ENCODE results near the gene LITAFD.

LITAFD gene

DNA sequence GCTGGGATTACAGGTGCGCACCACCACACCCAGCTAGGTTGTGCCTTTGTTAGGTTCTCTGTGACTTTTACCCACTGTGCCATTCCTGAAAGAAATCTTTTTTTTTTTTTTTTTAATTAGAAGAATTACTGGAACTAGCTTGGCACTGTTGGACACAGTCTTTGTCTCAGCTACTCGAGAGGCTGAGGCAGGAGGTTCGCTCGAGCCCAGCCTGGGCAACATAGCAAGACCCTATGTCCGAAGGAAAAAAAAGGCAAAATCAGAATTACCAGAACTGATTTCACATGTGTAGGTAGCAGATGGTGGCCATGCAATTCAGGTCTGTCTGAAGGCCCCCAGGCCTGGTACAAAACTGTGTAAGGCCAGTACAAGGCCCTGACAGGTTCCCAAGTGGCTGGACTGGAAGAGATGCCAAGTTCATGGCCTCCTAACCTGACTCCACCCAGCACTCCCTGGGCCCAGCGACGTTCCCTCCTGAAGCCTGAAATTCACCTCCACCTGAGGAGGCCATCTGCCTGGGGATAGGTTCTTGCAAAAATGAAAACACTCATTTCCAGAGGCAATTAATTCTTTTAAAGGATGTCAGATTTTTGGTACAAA, 36.4 kb upstream of the LITAFD start:
- Histone ChIP-seq H2AFZ (ENCODE audit: low read depth) (no peak overlapping the region), H3K4me3 (IDR thresholded peaks at IDR 0.05; ENCODE audit: insufficient read depth, low read depth, low read length) (no peak overlapping the region), H3K27ac (no peak overlapping the region), H3K4me2 (no peak overlapping the region), H3K79me2 (ENCODE audit: insufficient read depth, low read depth) (peaks cover 20% of the 10 kb centered on the region; the same call in 1 of the 2 replicates), H3K4me1 (ENCODE audit: low read depth, poor library complexity, severe bottlenecking) (no peaks in the 10 kb centered on the region), H4K20me1 (ENCODE audit: insufficient read depth) (peaks cover 5% of the 10 kb centered on the region; the same call in 1 of the 2 replicates), H3K27me3 (ENCODE audit: insufficient read depth, low read depth) (no peaks in the 10 kb centered on the region), H3K9ac (no peak overlapping the region), H3K36me3 (ENCODE audit: insufficient read depth) (peaks cover 8% of the 10 kb centered on the region; the same call in 1 of the 2 replicates)
- TF ChIP-seq, protein P1, sequence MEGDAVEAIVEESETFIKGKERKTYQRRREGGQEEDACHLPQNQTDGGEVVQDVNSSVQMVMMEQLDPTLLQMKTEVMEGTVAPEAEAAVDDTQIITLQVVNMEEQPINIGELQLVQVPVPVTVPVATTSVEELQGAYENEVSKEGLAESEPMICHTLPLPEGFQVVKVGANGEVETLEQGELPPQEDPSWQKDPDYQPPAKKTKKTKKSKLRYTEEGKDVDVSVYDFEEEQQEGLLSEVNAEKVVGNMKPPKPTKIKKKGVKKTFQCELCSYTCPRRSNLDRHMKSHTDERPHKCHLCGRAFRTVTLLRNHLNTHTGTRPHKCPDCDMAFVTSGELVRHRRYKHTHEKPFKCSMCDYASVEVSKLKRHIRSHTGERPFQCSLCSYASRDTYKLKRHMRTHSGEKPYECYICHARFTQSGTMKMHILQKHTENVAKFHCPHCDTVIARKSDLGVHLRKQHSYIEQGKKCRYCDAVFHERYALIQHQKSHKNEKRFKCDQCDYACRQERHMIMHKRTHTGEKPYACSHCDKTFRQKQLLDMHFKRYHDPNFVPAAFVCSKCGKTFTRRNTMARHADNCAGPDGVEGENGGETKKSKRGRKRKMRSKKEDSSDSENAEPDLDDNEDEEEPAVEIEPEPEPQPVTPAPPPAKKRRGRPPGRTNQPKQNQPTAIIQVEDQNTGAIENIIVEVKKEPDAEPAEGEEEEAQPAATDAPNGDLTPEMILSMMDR (conservative IDR thresholded peaks at IDR 0.05; ENCODE audit: low read depth, low read length) = no peak

DNA sequence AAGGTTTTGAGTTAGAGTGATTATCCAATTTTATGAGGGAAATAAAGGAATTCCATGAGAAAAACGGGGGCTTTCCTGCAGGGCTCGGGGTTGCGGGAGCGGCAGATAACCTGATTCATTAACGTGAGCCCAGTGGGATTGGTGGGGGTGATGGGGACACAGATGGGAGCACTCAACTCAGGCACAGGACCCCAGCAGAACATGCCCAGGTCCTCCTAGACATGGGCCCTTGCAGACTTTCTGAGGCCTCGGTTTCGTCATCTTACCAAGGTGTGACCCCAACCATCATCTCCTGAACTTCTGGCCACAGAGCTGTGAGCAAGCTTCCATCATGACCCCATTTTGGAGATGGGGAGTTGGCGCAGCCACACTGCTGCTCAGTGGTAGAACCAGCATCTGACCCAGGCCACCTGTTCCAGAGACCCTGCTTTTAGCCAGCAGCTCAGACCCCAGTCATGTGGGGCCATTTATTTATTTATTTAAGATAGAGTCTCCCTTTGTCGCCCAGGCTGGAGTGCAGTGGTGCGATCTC, 35.7 kb upstream of the LITAFD start:
- TF ChIP-seq, protein P1 (conservative IDR thresholded peaks at IDR 0.05; ENCODE audit: low read depth, low read length) = no peak
- Histone ChIP-seq H3K27ac (no peak overlapping the region), H3K36me3 (ENCODE audit: insufficient read depth) (peaks cover 8% of the 10 kb centered on the region; the same call in 1 of the 2 replicates), H3K9ac (no peak overlapping the region), H3K4me2 (no peak overlapping the region), H3K27me3 (ENCODE audit: insufficient read depth, low read depth) (no peaks in the 10 kb centered on the region), H3K4me3 (IDR thresholded peaks at IDR 0.05; ENCODE audit: insufficient read depth, low read depth, low read length) (no peak overlapping the region), H3K79me2 (ENCODE audit: insufficient read depth, low read depth) (peaks cover 20% of the 10 kb centered on the region; the same call in 1 of the 2 replicates), H3K4me1 (ENCODE audit: low read depth, poor library complexity, severe bottlenecking) (no peaks in the 10 kb centered on the region), H4K20me1 (ENCODE audit: insufficient read depth) (peaks cover 5% of the 10 kb centered on the region; the same call in 1 of the 2 replicates), H2AFZ (ENCODE audit: low read depth) (no peak overlapping the region)

DNA sequence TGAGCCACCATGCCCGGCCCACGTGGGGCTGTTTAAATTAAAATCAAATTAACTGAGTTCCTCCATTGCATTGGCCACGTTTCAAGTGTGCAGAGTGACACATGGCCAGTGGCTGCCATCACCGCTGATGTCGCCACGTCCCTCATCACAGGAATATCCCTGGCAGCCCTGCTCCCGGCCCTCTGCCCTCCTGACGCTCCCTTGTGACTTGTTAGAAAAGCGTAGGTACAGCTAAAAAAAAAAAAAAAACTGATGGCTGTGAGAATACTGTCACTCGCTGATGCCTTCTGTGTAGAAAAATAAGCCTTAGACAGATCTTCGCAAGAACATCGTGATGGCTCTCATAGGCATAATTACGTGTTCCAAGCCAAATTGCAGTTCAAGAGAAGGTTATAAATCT, 35.0 kb upstream of the LITAFD start:
- Histone ChIP-seq H3K27ac (no peak overlapping the region), H4K20me1 (ENCODE audit: insufficient read depth) (peaks cover 5% of the 10 kb centered on the region; the same call in 1 of the 2 replicates), H3K79me2 (ENCODE audit: insufficient read depth, low read depth) (peaks cover 20% of the 10 kb centered on the region; the same call in 1 of the 2 replicates), H3K36me3 (ENCODE audit: insufficient read depth) (peaks cover 8% of the 10 kb centered on the region; the same call in 1 of the 2 replicates), H3K4me2 (no peak overlapping the region), H3K4me1 (ENCODE audit: low read depth, poor library complexity, severe bottlenecking) (no peaks in the 10 kb centered on the region), H3K4me3 (IDR thresholded peaks at IDR 0.05; ENCODE audit: insufficient read depth, low read depth, low read length) (no peak overlapping the region), H3K9ac (no peak overlapping the region), H2AFZ (ENCODE audit: low read depth) (no peak overlapping the region), H3K27me3 (ENCODE audit: insufficient read depth, low read depth) (no peaks in the 10 kb centered on the region)
- TF ChIP-seq, protein P1 (conservative IDR thresholded peaks at IDR 0.05; ENCODE audit: low read depth, low read length) = no peak

DNA sequence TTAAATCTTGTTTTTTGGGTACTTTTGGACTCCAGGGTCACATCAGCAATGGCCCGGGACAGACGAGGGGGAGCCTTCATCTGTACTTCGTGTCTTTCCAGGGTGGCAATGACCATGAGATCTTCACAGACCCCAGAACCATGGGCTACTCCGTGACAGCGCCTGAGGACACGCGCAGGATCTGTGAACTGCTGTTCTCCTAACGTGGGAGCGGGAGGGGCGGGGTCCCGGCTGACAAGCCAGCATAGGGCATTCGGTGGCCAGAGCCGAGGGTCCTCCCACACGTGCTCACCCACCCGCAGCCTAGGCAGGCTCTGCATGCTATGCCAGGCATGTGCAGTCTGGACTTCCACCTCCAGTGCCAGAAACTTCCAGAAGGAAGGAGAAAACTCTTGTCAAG, 34.5 kb upstream of the LITAFD start:
- H3K27me3 ChIP-seq (ENCODE audit: insufficient read depth, low read depth) = no peaks in the 10 kb centered on the region
- peaks cover 20% of the 10 kb centered on the region; the same call in 1 of the 2 replicates for H3K79me2 ChIP-seq (ENCODE audit: insufficient read depth, low read depth)
- no peak overlapping the region for H3K4me2 ChIP-seq
- TF ChIP-seq, protein P1 (conservative IDR thresholded peaks at IDR 0.05; ENCODE audit: low read depth, low read length) = no peak
- peaks cover 5% of the 10 kb centered on the region; the same call in 1 of the 2 replicates for H4K20me1 ChIP-seq (ENCODE audit: insufficient read depth)
- H2AFZ ChIP-seq (ENCODE audit: low read depth) = no peak overlapping the region
- peaks cover 8% of the 10 kb centered on the region; the same call in 1 of the 2 replicates for H3K36me3 ChIP-seq (ENCODE audit: insufficient read depth)
- H3K27ac ChIP-seq = no peak overlapping the region
- H3K4me3 ChIP-seq (IDR thresholded peaks at IDR 0.05; ENCODE audit: insufficient read depth, low read depth, low read length) = no peak overlapping the region
- no peaks in the 10 kb centered on the region for H3K4me1 ChIP-seq (ENCODE audit: low read depth, poor library complexity, severe bottlenecking)
- no peak overlapping the region for H3K9ac ChIP-seq
